GM19035 (cell line): ENCODE measurements around the gene LAMP1.
"Not testable (repeated sequence)": the region's sequence is repeated elsewhere in the genome, so short reads cannot be mapped to it uniquely, and the experiment has no call there.

Experiments
- ATAC-seq: cut with Tn5 transposase; IDR thresholded peaks from one replicate; pipeline ENCODE4 v1.9.1; 2021; ENCODE audit not compliant: unreplicated experiment

LAMP1 gene

GRCh38 chr13:113295776-113296175, 1.3 kb upstream of the LAMP1 start:
- no peak for ATAC-seq

GRCh38 chr13:113297370-113298042, 467 bp downstream of the LAMP1 start:
- peak; percentile 38 for ATAC-seq

GRCh38 chr13:113298043-113298945, 1.3 kb downstream of the LAMP1 start:
- ATAC-seq, result no peak

- no peak for ATAC-seq
Measured at GRCh38 chr13:113299951-113300350, 2.9 kb downstream of the LAMP1 start.

- ATAC-seq, result no peak
Measured at GRCh38 chr13:113302986-113303385, 5.9 kb downstream of the LAMP1 start.

- ATAC-seq, result no peak
Measured at GRCh38 chr13:113304121-113304520, 7.1 kb downstream of the LAMP1 start.

GRCh38 chr13:113305208-113305607, 8.2 kb downstream of the LAMP1 start:
- ATAC-seq, result no peak

GRCh38 chr13:113307491-113307890, 10.5 kb downstream of the LAMP1 start:
- ATAC-seq, result no peak

GRCh38 chr13:113309473-113309872, 12.4 kb downstream of the LAMP1 start:
- ATAC-seq, result no peak

GRCh38 chr13:113314112-113314511, 17.1 kb downstream of the LAMP1 start:
- ATAC-seq, result not testable (repeated sequence)

- ATAC-seq, result not testable (repeated sequence)
Measured at GRCh38 chr13:113314895-113315470, 17.9 kb downstream of the LAMP1 start.

- ATAC-seq, result no peak
Measured at GRCh38 chr13:113315992-113316391, 19.0 kb downstream of the LAMP1 start.

GRCh38 chr13:113317031-113317430, 20.0 kb downstream of the LAMP1 start:
- no peak for ATAC-seq

- no peak for ATAC-seq
Measured at GRCh38 chr13:113318956-113319355, 21.9 kb downstream of the LAMP1 start.

- ATAC-seq, result no peak
Measured at GRCh38 chr13:113319371-113319770, 22.3 kb downstream of the LAMP1 start.

- no peak for ATAC-seq
Measured at GRCh38 chr13:113320226-113320875, 23.3 kb downstream of the LAMP1 start.

GRCh38 chr13:113321546-113321945, 24.5 kb downstream of the LAMP1 start:
- ATAC-seq, result no peak

GRCh38 chr13:113322043-113322461, 25.0 kb downstream of the LAMP1 start:
- ATAC-seq, result no peak

- no peak for ATAC-seq
Measured at GRCh38 chr13:113322890-113323651, 26.0 kb downstream of the LAMP1 start.

GRCh38 chr13:113323869-113324268, 26.8 kb downstream of the LAMP1 start:
- no peak for ATAC-seq

- ATAC-seq, result no peak
Measured at GRCh38 chr13:113324398-113324797, 27.4 kb downstream of the LAMP1 start.
